GM21526 (cell line): ENCODE data around the gene HEMK1.

ENCODE experiments used
- ATAC-seq: cut with Tn5 transposase; IDR thresholded peaks from one replicate; pipeline ENCODE4 v1.9.1; 2021; ENCODE audit warnings: moderate library complexity; ENCODE audit not compliant: unreplicated experiment, low FRiP score

Gene HEMK1

DNA sequence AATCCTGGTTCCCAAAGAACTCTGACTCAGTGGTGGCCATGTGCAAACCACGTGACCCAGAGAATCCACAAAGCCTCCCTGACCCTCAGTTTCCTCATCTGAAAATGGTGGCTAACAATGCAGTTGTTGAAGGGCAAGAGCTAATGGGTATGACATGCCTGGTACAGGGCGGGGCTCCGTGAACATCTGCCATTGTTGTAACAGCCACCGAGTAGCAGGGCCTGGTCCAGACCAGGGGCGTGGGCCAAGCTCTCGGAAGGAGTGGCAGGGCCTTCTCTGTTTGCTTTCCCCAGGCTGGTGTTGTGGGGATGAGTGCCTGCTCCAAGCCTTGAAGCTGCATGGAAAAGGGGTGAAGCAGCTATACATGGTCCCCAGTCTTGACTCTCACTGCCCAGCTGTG, 61.1 kb downstream of the HEMK1 start:
- ATAC-seq = no peak

DNA sequence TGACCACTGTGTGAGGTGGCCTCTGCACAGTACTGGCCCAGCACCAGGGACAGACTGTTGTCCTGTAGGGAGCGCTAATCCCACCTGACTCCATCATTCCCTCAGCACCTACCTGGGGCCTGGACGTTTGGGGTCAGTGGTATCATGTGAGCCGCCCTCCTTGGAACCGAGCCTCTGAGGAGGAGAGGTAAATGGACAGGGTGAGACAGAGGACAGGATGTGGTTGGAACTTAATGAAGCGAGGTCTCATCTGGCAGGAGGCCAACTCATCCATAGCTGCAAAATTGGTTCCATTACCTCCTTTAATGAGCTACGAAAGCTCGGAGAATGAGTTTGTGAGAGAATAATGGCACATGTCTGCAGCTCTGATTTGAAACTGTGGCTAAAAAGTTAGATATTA, 61.6 kb downstream of the HEMK1 start:
- no peak for ATAC-seq

DNA sequence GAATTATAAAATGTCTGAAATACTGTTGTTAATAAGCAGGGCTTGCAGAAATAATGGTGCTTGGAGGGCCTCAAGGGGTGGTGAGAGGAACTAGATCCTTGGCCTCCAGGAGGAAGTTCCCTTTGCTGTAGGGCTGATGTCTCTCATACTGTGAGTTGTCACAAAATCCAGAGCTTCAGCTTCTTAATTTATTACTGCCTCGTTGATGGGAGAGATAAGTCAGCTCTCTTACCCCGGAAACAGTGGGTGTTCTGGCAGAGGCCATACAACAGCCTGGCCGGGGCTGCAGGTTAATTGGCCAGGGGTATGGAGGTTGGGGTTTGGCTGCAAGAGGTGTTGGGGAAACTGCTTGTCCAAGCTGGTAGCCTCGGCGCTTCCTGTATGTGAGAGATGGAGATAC, 63.1 kb downstream of the HEMK1 start:
- no peak for ATAC-seq

DNA sequence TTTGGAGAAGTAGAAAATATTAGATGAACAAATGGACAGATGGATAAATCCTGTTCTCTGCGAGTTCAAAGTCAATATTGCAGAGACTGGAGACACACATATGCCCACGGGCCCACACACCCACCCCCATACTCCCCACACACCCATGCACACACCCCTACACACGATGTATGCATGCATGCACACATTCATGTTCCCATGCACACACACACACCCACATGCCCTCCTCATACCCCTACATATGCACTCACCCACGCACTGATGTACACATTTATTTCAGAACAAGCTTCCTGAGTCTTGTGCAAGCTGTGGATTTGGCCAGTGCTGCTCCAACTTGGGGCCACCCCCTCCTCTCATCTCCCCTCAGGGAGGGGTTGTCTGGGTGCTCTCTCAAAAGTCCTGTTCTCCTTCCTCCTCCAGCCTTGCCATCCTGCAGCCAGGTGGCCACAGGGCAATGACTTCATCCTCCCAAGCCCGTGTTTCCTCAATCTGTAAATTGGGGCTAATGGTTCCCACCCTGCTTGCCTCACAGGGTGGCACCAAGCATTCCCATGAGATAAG, 64.0 kb downstream of the HEMK1 start:
- ATAC-seq = no peak

DNA sequence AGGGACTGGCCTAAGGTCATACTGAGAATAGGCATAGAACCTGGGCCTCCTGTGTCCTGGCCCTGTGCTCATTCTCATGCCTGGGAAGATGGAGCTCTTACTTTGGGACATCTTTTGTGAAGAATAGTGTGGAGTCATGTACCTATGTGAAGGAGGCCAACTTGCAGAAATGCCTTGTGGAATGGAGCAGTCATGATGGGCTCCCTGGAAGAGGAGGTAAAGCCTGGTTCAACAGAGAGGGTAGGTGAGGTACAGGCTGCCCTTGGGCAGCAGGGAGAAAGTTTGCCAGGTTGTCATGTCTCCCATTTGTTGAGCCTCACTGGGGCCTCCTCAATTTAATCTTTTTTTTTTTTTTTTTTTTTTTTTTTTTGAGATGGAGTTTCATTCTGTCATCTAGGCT, 65.7 kb downstream of the HEMK1 start:
- no peak for ATAC-seq

DNA sequence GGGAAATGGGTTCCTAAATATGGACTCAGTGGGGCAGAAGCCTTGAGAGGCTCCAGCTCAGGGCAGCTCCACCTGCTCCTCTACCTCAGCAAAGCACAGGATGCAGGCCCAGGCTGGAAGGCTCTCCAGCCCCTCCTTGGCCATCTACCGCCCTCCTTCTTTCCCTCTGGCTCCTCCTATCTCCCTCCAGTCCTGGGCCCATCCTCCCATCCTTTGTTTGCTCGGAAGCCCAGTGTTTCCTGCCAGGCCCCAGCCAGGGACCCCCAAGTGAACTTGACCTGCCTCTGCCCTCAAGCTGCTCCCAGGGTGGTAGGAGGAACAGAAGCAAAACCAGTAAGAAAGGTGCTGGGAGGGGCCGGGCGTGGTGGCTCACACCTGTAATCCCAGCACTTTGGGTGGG, 67.7 kb downstream of the HEMK1 start:
- ATAC-seq = no peak

DNA sequence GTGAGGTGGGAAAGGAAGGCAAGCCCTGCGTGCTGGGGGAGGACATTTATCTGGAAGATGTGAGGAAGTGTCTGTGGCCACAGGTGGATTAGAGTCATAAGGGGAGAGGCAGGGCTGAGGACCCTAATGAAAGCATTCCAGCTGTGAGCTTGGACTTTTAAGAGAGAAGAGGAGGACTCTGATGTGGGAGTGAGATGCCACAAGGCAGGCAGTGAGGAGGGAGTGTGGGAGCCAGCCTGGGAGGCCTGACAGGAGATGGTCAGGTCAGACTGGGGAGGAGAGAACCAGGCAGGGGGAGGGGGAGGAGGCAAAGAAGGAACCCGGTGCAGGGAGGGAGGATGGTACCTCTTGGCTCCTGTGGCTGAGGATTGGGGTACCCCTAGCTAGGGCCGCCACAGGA, 68.6 kb downstream of the HEMK1 start:
- no peak for ATAC-seq

DNA sequence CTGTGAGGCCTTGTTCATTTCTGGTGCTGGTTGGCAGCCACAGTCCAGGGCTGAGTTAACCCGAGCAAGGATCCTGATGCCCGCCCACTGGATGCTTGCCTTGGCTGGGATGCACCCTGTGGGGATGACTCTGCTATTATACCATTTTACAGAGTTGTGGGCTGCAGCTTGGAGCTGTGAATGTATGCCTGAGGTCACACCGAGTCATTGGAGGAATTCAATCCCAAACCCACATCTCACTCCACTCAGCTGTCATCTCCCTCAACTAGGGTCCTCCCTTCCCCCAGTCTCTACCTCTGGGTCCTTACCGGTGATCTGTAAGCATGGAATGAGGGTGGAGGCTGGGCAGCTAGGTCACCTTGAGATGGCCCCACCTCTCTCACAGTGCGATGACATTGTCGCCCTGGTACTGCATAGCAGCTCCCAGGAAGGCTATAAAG, 69.8 kb downstream of the HEMK1 start:
- no peak for ATAC-seq

DNA sequence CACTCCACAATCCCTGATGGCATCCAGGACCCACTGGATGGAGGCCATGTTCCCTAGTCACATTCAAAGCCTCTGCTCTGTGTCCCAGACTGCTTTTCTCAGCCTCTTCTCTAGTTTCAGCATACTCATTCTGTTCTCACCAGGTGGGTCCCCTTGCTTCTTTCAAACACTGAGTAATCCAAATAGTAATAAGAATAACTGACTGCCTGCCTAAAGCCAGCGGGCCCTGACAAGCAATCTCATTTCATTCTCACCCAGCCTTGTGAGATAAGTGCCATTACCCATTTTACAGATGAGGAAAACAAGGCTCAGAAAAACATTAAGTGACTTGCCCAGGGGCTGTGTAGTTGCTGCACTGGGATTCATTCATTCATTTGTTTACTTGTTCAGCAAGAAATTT, 73.1 kb downstream of the HEMK1 start:
- ATAC-seq = no peak

DNA sequence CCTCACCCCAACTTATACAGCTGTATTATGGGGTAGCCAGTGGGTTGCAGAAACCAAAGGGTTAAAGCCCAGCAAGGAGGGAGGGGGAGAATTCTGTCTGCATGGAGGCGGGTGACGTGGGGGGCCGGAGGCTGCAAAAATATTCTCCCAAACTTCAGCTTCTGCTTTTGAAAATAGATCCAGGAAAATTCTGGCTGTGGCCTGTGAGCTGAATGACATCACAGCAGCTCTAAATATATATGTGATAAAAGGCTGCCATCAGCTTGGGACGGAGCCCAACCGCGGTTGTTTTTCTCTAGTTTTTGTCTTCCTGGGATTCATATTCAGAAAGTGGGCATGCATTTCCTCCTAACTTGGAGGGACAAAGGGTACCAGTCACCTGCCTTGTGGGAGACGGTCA, 75.2 kb downstream of the HEMK1 start:
- ATAC-seq = no peak

DNA sequence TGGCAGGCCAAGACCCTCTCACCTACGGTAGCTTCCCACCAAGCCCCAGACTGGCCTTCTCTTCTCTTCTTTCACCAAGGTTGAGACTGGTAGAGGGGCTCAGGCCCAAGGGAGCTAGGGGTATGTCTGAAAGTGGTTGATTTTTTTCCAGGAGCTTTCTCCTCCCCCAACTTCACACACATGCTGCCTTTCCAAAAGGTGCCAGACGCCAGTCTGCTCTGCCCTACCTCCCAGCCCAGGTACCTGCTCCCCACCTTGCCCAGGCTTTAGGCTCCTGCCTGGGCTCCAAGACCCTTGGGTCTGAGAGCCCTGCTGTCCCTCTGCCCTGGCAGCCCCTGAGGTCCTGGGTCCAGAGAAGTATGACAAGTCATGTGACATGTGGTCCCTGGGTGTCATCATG, 76.1 kb downstream of the HEMK1 start:
- no peak for ATAC-seq
